Pancreas (tissue), 10 donors: ENCODE measurements around the gene TGM3. TPM values are rescaled to one million over a fixed set of nuclear protein-coding genes. Genes with fewer than 3 reads are reported as not detected.

ENCODE experiments used
- ATAC-seq, 4 donors: fragments of 200-7000 bp; cut with Tn5 transposase; one replicate each; pipeline versions ENCODE4 v1.8.0 to v1.9.1; 2020; ENCODE audit warnings: mild to moderate bottlenecking in 4 of 4, moderate library complexity in 4 of 4
- DNase-seq, 6 donors: peaks; one replicate each; pipeline ENCODE4 v3.0.0-alpha.2; 2020
- FAIRE-seq: peaks from 2 replicates; lab custom pipeline; 2012; peaks lifted over from hg19 to GRCh38; lab: Jason Lieb, UNC
- H3K27ac ChIP-seq, 4 donors: fragments of 200-600 bp; sonication (generic); 1 replicate in 3 of 4; 2 replicates in 1 of 4; pipeline versions ENCODE4 v1.5.0 to v1.8.0; 2020
- H3K27me3 ChIP-seq, 4 donors: fragments of 200-600 bp; one replicate each; pipeline ENCODE4 v1.8.0; 2021
- H3K36me3 ChIP-seq, 3 donors: fragments of 200-600 bp; sonication (generic) in 1 of 3; one replicate each; pipeline versions ENCODE4 v1.5.0 to v1.8.0; 2020 to 2021
- H3K4me1 ChIP-seq, 3 donors: fragments of 200-600 bp; one replicate each; pipeline ENCODE4 v1.8.0; 2021
- H3K4me3 ChIP-seq, 4 donors: fragments of 200-600 bp; sonication (generic) in 2 of 4; one replicate each; pipeline versions ENCODE4 v1.5.0 to v1.8.0; 2020 to 2021
- H3K9me3 ChIP-seq, 4 donors: fragments of 200-600 bp; one replicate each; pipeline ENCODE4 v1.8.0; 2021
- WGBS, 2 donors: extraction: QIAGEN DNeasy Blood & Tissue Kit; methylation state at CpG; one replicate each; pipeline ENCODE4 v1.1.7; 2013; 5-methylcytosine and 5-hydroxymethylcytosine counted together
- intact Hi-C, 3 donors: fragments of 100-400 bp; cut with DNase I; formaldehyde crosslinking; loops; one replicate each; pipeline versions ENCODE4 v1.11.1 to v1.14.2; 2022
- polyA plus RNA-seq, 2 donors: library from polyadenylated mRNA; stranded (reverse); fragments of 200-250 nt; gene quantifications; one replicate each; pipeline ENCODE4 v1.2.3, GENCODE V29; 2013
- total RNA-seq, 6 donors: library from RNA; stranded (reverse); fragmentation: NEBNext Ultra II Directional in 4 of 6; extraction: Animal tissue kit (Norgen Biotek cat#: 25700) in 4 of 6; gene quantifications; one replicate each; pipeline versions ENCODE4 v1.2.1 to v1.2.4, GENCODE V29; 2021 to 2023
- TF ChIP-seq, protein P1 (sequence below), 4 donors: fragments of 200-600 bp; sonication (generic) in 3 of 4; IDR thresholded peaks; one replicate each; pipeline versions ENCODE4 v1.5.0 to v1.8.0; 2021; ENCODE audit warnings: antibody characterized with exemption in 4 of 4
- donor health status: healthy with polysubstance abuse.
- donor health status: DM: no; HTN: no; CAD: no; lungs with moderate emphysema.
- donor health status: DM: no; HTN: no; CAD: no.
- donor health status: control.
- donor health status: control.
- donor health status: Bipolar disorder and iron deficiency.
- donor health status: DM: yes; HTN: yes; CAD: no.
- donor health status: DM: no; HTN: no; CAD: no.
- donor health status: DM: no; HTN: no; CAD: no.
- donor health status: DM: yes; HTN: yes; CAD: no.

Gene TGM3
- total and polyA plus RNA-seq, 8 donors = 0.06 to 0.40 (median 0.31) TPM; not detected in 3

DNA sequence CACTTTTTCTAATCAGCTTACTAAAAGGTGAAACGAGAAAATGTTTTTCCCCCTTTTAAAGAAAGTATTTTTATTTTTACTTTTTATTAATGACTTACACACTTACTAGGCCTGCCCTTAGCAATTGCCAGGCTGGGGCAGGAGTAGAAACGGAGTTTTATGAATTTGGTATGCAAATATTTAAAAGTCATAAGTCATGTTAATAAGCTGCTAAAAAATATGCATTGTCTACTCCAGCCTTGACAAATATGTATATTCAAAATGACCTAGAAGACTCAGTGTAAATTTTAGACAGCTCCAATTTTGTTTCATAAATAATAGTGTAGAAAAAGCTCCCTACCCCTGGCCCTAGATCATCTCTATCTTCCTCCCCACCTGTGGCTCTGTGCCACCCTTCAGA lies 67.4 kb downstream of the TGM3 start:
- H3K27ac ChIP-seq = no peak overlapping the region
- no peak for ATAC-seq

DNA sequence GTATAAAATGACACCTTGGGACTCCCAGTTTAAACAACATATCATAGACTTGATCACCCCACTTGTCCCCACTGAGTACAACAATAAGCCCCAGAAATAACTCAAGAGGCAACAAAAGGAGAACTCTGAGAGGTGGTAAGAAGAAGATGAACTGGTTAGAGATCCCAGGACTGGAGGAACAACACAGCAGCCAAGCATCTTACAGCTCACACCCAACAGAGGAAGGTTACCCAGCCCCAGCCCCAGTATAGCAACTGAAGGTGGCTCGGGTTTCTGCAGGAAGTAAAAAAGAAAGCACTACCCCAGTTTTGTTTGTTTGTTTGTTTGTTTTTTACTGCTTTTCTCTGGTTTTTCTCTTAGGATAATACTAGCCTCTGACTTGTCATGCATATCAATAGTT lies 67.8 kb downstream of the TGM3 start:
- DNase-seq = no peak
- no peak for FAIRE-seq

More for the DNA sequence above, 67.4 kb downstream of the TGM3 start:
- intact Hi-C loops = no loop called here
- Histone ChIP-seq H3K9me3 (peaks cover 0 to 6% (median 0%) of the 10 kb centered on the region in 4 donors), H3K4me1 (no peaks in the 10 kb centered on the region), H3K4me3 (no peak overlapping the region), H3K36me3 (no peaks in the 10 kb centered on the region), H3K27me3 (no peaks in the 10 kb centered on the region)
- FAIRE-seq (no peak), DNase-seq (no peak)
- TF ChIP-seq, protein P1, sequence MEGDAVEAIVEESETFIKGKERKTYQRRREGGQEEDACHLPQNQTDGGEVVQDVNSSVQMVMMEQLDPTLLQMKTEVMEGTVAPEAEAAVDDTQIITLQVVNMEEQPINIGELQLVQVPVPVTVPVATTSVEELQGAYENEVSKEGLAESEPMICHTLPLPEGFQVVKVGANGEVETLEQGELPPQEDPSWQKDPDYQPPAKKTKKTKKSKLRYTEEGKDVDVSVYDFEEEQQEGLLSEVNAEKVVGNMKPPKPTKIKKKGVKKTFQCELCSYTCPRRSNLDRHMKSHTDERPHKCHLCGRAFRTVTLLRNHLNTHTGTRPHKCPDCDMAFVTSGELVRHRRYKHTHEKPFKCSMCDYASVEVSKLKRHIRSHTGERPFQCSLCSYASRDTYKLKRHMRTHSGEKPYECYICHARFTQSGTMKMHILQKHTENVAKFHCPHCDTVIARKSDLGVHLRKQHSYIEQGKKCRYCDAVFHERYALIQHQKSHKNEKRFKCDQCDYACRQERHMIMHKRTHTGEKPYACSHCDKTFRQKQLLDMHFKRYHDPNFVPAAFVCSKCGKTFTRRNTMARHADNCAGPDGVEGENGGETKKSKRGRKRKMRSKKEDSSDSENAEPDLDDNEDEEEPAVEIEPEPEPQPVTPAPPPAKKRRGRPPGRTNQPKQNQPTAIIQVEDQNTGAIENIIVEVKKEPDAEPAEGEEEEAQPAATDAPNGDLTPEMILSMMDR (IDR thresholded peaks at IDR 0.05) = no peak
- WGBS, 2 donors = 64 to 75% methylated on average over 2 of the region's 2 CpGs

DNA sequence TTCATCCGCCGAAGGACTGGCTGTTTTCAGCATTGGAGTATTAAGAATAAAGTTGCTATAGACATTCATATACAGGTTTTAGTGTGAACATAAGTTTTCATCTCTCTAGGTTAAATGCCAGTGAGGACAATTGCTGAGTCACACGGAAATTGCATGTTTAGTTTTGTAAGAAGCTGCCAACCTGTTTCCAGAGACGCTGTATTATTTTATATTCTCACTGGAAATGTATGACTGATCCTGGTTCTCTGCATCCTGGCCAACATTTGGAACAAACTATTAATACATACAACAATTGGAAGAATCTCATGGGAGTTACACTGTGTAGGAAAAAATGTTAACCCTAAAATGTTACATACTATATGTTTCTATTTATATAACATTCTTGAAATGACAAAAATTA lies 68.2 kb downstream of the TGM3 start:
- ATAC-seq (no peak), DNase-seq (no peak), FAIRE-seq (no peak)
- TF ChIP-seq, protein P1 (IDR thresholded peaks at IDR 0.05) = no peak
- no peak overlapping the region for H3K4me3 ChIP-seq
- no peaks in the 10 kb centered on the region for H3K4me1 ChIP-seq
- no peak overlapping the region for H3K27ac ChIP-seq
- WGBS, 2 donors = 68 to 78% methylated on average over 4 of the region's 4 CpGs
- intact Hi-C loops = no loop called here
- peaks cover 0 to 6% (median 0%) of the 10 kb centered on the region in 4 donors for H3K9me3 ChIP-seq
- H3K36me3 ChIP-seq = no peaks in the 10 kb centered on the region
- no peaks in the 10 kb centered on the region for H3K27me3 ChIP-seq

More for the DNA sequence above, 67.8 kb downstream of the TGM3 start:
- no peaks in the 10 kb centered on the region for H3K36me3 ChIP-seq
- no peaks in the 10 kb centered on the region for H3K27me3 ChIP-seq
- WGBS, 2 donors = 70 to 82% methylated on average over 1 of the region's 1 CpG
- no peak for ATAC-seq
- no peak overlapping the region for H3K4me3 ChIP-seq
- TF ChIP-seq, protein P1 (IDR thresholded peaks at IDR 0.05) = no peak
- peaks cover 0 to 6% (median 0%) of the 10 kb centered on the region in 4 donors for H3K9me3 ChIP-seq
- H3K27ac ChIP-seq = no peak overlapping the region
- H3K4me1 ChIP-seq = no peaks in the 10 kb centered on the region
- intact Hi-C loops = no loop called here

DNA sequence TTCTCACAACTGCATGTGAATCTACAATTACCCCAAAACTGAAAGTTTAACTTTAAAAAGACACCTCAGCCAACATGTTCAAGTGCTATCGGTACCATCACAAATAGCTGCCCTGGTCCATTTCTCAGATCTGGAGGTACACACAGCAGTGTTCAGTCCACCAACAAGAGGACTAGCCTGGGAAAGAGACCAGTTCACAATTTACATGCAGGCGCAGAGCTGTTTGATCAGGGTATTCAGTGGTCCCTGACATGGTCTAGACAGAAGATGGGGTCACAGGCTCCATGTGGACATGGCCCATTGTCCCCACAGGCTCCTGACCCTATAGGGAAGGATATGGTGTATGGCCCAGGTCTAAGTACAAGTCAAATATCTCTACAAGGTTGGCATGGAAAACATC lies 69.3 kb downstream of the TGM3 start:
- intact Hi-C loops = no loop called here
- 70 to 93% methylated on average over 2 of the region's 2 CpGs for WGBS, 2 donors

DNA sequence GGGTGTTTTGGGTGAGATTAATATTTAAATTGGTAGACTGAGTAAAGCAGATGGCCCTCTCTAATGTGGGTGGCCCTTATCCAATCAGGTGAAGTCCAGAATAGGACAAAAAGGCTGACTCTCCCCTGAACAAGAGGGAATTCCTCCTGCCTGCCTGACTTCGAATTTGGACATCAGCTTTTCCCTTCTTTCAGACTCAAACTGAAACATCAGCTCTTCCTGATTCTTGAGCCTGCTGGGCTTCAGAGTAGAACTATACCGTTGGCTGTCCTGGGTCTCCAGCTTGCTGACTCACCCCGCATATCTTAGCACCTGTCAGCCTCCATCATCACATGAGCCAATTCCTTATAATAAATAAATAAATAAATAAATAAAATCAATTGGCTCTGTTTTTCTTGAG lies 69.9 kb downstream of the TGM3 start:
- intact Hi-C loops = no loop called here
- no peak overlapping the region for H3K4me3 ChIP-seq
- FAIRE-seq = no peak

More for the DNA sequence above, 69.3 kb downstream of the TGM3 start:
- TF ChIP-seq, protein P1 (IDR thresholded peaks at IDR 0.05) = no peak
- ATAC-seq (no peak), DNase-seq (no peak), FAIRE-seq (no peak)
- no peak overlapping the region for H3K4me3 ChIP-seq
- no peaks in the 10 kb centered on the region for H3K36me3 ChIP-seq
- H3K4me1 ChIP-seq = no peaks in the 10 kb centered on the region
- no peak overlapping the region for H3K27ac ChIP-seq
- peaks cover 0 to 6% (median 0%) of the 10 kb centered on the region in 4 donors for H3K9me3 ChIP-seq
- H3K27me3 ChIP-seq = no peaks in the 10 kb centered on the region

More for the DNA sequence above, 69.9 kb downstream of the TGM3 start:
- TF ChIP-seq, protein P1 (IDR thresholded peaks at IDR 0.05) = no peak
- H3K9me3 ChIP-seq = peaks cover 0 to 2% (median 0%) of the 10 kb centered on the region in 4 donors
- H3K27me3 ChIP-seq = no peaks in the 10 kb centered on the region
- ATAC-seq = no peak
- H3K27ac ChIP-seq = no peak overlapping the region
- WGBS, 2 donors = 62 to 65% methylated on average over 3 of the region's 3 CpGs
- no peaks in the 10 kb centered on the region for H3K4me1 ChIP-seq
- no peaks in the 10 kb centered on the region for H3K36me3 ChIP-seq
- DNase-seq = no peak
